Inflammatory macrophage treated with lipopolysaccharide for 4 hours (primary cell): Measurements from ENCODE around the gene MED17.
"Not testable (repeated sequence)": the region's sequence is repeated elsewhere in the genome, so short reads cannot be mapped to it uniquely, and the experiment has no call there.

Experiments
- DNase-seq: peaks from one replicate; pipeline ENCODE4 v3.0.0-alpha.2; 2020

MED17 gene

DNA sequence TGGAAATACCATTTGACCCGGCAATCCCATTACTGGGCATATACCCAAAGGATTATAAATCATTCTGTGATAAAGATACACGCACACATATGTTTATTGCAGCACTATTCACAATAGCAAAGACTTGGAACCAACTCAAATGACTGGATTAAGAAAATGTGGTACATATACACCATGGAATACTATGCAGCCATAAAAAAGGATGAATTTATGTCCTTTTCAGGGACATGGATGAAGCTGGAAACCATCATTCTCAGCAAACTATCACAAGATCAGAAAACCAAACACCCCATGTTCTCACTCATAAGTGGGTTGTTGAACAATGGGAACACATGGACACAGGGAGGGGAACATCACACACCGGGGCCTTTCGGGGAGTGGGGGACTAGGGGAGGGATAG, 25.0 kb upstream of the MED17 start:
- DNase-seq, result not testable (repeated sequence)

DNA sequence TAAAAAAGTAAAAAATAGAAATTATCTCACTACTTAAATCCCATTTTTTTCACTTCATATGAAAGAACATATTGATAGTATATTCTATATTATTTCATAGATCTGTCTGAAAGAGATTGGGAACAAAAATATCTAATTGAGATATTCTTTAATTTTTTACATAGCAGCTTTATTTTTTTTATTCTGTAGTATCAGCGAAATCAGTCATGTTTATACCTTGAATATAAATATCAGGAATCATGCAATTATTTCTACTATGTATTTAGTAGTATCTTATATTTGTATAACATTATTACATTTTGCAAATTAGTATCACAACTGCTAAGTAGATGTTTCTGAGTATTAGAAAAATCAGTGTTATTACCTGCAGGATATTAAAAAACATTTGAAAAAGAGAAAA, 22.2 kb upstream of the MED17 start:
- no peak for DNase-seq

DNA sequence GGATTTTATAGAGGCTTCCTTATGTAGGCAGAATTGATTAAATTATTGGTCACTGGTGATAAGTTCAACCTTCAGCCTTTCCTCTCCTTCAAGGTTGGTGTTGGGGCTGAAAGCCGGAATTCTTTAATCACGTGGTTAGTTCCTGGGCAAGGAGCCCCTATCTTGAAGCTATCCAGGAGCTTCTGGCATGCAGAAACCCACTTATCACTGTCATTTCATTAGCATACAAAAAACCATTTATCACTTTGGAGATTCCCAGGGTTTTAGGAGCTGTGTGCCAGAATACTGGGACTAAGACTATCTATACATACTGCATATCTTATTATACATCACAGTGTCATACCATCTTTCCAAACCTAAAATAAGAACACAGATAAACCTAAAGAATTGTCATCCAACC, 18.5 kb upstream of the MED17 start:
- no peak for DNase-seq

DNA sequence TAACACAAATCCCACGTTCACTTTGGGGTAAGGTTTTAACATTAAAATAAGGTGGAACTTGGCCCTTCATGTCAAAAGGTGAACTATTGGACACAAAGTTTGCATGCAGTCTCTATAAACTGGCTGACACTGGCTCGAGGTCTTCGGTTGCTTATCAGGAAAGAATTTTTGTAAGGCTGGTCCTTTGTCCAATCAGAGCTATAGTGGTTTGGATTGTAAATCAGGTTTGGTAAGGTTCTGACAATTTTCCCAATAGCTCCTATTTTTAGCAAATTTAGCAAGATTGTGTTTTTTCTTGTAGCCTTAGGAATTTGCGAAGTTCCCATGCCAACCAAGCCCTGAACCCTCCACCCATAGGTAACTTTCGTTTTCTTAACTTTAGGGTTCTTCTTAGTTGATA, 17.6 kb upstream of the MED17 start:
- DNase-seq, result no peak

DNA sequence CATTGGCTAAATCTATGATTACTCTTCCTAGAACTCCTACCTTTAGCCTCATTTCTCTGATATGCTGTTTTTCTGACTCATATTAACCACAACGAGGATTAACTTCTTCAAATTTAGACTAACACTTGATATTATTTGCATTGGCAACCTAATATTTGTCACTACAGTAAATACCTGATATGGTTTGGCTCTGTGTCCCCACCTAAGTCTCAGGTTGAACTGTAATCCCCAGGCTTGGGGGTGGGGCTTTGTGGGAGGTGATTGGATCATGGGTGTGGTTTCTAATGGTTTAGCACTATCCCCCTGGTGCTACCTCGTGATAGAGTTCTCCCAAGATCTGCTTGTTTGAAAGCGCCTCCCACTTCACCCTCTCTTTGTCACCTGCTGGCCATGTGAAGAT, 17.1 kb upstream of the MED17 start:
- DNase-seq, result no peak

DNA sequence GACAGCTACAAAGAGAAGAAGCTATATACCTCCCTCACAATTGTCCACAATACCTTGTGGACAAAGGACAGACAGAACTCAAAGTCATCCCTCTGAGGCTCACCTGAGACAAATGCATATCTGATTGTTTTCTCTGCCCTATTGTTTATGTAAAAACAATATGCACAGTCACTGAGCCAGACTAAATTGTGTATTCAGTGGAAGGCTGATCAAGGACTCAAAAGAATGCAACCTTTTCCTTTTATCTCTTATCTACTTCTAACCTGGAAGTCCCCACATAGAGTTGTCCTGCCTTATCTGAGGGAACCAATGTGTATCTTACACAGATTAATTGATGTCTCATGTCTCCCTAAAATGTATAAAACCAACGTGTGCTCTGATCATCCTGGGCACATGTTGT, 13.9 kb upstream of the MED17 start:
- DNase-seq, result no peak

DNA sequence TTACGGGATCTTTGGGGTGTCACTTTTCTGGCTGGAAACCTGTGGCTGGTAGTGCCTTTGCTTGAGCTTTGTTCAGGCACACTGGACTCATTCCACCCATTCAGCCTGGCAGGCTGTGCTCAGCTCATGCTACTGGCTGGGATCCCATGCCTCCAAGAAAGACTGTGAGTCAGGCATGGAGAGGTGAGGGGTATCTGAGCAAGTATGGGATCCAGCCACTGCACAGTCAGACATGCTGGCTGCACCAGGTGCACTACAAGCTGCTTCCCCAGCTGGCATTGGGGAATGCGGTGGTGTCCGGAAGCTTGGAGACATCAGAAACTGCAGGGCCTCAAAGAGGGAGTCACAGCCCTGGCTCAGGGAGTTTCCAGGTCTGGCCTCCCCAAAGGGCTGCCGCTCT, 12.0 kb upstream of the MED17 start:
- no peak for DNase-seq

DNA sequence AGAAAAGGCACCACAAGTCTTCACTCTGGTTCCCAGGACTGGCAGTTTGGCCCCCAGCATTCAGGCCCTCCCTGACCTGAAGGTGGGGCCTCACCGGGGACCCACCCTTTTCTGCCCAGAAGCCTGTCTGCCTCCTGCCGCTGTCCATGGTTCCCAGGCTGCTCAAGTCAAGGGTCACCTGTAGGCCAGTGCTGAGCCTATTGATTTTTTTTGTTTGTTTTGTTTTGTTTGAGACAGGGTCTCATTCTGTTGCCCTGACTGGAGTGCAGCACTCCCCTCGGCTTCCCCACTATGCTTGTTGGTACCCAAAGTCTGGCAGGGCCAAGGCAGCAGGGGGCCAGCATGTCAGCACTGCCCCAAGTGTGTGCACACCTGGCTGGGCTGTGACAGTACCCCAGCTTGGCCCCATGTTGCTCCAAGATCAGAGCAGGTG, 11.0 kb upstream of the MED17 start:
- no peak for DNase-seq

DNA sequence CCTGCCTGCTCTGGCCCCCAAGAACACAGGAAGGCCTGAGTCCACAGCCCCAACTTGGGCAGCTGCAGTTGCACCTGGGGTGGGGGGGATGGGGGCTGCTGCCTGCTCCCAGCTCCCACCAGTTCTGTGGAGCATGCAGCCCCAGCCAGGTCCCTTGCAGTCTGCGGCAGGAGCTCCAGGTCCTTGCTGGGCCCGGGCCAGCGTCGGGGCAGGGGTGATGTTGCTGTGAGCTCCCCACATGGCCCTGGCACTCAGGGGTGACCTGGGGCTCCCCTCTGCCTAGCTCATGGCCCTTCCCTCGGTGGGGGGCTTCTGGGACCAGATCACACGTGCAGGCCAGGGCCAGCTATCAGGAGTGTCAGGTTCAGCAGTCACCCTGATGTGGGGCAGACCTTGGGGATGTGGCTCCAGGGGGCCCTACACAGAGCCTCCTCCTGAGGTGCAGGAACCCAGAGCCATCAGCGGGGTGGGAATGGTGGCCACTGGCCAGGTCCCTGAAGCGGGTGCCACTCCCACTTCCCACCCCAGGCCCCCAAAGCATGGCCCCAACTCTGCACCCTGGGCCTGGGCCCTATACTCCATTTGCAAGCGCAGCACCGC, 10.4 kb upstream of the MED17 start:
- no peak for DNase-seq

DNA sequence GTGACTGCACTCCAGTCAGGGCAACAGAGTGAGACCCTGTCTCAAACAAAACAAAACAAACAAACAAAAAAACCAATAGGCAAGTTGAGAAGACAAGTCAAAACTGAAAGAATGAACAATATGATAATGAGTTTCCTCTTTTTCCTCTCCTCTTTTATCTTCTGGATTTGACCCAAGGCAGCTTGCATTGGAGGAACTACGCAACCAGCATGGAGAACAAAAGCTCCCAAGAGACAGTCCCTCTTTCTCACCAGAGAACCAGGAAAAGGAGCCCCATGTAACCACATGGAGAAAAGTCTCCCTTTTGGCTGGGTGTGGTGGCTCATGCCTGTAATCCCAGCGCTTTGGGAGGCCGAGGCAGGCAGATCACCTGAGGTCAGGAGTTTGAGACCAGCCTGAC, 9.5 kb upstream of the MED17 start:
- DNase-seq, result peak; percentile 68

DNA sequence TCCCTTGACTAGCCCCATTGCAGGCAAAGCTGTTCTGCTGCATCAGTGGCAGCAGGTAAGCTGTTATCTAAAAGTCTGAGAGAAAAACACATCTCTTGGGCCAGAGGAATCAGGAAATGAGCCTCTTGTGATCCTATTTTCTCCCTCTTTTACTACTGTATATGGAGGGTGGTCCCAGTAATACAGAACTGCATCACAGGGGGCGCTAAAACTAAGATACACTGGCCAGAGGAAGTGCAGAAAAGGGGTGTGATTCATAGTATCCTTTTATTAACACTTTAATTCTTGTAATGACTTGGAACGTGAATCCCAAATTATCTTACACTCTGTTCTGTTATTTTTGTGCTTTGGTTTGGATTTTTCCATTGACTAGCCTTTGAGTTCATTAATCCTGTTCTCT, 8.8 kb upstream of the MED17 start:
- peak; percentile 28 for DNase-seq

DNA sequence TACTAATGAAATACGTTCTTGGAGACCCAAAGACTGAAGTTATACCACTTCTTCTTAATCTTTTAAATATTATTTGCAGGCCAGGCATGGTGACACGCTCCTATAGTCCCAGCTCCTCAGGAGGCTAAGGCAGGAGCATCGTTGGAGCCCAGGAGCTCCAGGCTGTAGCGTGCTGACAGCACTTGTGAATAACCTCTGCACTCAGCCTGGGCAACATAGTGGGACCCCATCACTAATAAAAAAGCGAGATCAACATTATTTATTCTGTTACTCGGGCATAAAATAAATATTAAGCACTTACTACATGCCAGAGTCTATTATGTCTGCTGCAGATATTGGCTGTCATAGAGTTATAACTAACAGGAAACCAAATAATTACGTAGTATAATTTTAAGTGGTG, 720 bp upstream of the MED17 start:
- no peak for DNase-seq

DNA sequence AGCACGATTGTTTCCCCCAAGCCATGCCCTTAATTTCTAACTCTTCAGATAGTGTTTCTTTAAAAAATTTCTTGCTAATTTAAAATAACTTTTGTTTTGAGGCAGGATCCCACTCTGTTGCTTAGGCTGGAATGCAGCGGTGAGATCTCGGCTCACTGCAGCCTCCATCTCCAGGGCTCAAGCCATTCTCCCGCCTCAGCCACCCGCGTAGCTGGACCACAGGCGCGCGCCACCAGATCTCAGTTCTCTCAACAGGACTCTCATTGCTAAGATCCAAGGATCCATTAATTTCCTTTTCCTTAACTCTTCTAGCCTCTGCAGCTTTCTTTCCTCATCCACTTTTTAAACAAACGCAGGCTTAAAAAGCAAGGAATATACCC, 327 bp upstream of the MED17 start:
- DNase-seq, result no peak

DNA sequence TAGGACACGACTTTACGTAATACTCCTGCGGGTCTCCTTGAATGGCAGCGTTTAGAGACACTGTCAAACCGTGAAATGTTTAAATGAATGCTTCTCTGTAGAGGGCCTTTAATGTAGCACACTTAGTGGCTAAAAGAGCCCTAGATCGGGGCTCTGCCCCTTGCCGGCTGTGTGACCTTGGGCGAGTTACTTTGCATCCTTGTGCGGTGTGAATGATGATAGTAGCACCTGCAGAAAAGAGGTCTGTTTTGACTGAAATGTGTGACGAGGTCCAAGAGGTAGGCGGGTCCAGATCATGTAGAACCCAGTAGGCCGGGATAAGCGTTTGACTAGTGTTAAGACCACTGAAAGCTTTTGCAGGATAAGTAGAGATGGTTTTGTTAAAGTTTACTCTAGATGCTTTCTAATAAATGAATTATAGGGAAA, 866 bp downstream of the MED17 start:
- no peak for DNase-seq

DNA sequence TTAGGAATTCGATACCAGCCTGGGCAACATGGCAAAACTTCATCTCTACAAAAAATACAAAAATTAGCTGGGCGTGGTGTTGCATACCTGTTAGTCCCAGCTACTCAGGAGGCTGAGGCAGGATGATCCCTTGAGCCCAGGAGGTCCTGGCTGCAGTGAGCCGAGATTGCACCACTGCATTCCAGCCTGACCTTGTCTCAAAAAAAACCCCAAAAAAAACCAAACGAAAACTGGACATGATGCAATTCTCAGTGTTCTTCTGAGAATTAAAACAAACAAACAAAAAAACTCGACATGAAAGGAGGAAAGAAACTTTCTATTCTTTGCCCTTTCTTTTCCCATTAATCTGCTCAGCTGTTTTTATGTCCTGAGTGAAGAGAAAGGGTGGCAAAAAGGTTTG, 7.4 kb downstream of the MED17 start:
- DNase-seq, result no peak

DNA sequence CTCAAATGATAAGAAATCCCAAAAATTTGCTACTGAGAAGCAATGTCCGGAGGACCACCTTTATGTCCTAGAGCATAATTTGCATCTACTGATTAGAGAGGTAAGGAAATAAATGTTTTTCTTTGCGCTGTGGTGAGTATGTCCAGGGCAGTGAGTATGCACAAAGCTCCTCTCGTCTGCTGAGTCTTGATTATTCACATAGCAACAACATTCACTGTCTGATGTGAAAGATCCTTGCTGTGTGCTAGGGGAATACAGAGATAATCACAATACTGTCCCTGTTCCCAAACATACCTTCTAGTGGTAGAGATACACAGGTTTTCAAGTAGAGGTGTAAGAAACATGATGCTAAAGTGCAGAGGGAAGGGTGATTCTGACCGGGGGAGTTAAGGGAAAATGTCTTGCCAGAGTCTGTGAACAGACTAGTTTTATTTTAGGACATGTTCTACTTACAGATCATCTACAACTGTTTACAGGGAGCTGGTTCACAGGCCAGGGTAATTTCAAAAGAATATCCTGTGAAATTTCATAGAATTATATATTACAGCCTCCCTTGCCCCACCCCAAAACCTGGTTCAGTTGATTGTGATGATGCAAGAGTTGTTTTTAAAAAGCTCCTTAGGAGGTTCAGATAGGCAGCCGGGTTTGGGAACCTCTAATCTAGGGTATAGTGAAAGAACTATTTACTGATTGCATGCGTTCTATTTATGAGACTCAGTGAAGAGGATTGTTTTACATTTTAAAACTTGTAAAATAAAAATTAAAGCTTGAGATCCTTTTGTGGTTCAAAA, 12.6 kb downstream of the MED17 start:
- DNase-seq, result no peak

DNA sequence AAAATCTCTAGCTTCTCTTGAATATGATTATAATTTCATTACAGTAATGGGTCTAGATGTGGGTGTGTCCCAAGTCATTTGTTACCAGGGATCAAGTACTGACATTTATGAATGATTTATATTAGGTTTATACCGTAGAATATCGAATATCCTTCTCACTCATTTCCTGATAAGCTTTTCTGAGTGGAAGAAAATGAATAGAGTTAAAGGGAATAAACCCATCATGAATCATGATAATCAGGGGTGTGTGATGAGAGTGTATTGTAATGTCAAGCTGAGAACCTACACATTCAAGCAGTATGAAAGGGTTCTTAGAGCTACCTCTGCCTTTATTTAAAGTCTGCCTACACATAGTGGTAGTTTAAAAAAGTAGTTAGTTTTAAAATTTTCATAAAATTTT, 17.3 kb downstream of the MED17 start:
- DNase-seq, result no peak

DNA sequence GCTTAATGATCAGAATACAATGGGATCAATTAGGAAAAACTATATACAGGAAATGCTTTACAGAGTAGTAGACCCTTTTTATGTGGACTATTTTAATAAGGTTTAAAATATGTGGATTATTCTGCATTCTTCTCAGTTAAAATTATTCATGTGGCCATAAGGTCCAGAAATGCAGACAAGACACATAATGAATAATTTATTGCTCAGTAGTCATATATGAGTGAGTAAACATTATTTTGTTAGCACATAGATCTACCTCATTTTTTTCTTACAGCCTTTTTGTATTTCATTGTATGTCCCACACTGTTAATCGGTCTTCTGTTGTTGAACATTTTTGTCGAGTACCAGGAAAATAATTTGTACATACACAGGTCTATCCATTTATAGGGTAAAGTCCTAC, 20.8 kb downstream of the MED17 start:
- no peak for DNase-seq

DNA sequence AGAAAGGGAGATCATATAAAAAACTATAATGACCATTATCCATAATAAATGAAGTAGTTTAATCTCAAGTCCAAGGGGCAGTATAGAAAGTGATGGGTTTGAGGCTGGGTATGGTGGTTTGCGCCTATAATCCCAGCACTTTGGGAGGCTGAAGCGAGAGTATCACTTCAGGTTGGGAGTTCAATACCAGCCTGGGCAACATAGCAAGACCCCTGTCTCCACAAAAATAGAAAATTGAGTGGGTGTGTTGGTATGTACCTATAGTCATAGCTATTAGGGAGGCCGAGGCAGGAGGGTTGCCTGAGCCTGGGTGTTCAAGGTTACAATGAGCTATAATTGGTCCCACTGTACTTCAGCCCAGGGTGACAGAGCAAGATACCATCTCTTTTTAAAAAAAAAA, 23.9 kb downstream of the MED17 start:
- no peak for DNase-seq

DNA sequence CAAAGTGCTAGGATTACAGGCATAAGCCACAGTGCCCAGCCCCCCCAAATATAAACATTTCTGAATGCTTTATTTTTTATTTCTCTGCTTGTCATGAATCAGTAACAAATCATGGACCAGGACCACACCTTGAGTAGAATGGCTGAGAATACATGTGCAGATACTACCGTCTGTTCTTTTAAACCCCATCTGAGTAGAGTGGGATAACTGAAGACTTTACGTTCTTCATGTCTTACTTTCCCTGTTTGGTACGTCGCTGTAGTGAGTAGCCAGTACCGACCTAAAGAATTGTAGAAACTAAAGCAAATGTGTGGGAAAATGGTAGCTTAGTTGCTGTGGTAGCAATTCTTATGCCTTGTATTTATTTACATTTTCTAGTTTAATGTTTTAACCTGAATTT, 29.9 kb downstream of the MED17 start:
- no peak for DNase-seq

DNA sequence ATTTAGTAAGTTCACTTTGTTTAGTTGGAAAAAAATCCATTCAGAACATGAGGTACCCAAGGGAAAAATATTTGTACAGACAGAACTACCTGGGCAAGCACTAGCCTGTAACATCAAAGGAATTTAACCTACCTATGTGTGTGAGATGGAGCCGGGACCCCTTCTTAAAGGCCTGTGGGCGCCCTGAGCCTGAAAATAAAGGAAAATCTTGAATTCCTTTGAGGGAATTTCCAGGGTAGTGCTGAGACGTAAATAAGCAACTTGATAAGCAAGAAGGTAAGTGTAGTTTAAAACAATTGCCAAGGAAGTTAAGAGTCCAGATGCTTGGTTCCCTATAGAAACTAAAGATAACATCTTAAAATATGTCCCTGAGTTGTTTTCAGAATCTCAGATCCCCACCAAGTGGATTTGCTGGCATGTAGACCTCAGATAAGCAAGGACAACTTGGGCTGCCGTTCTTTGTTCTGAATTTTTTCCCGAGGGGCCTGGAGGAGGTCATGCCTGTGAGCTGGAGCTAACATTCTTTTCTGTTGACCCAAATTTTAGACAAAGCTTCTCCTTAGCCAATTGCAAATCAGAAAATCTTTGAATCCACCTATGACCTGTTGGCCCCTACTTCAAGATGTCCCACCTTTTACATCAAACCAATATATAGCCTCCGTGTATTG, 31.0 kb downstream of the MED17 start:
- DNase-seq, result no peak

DNA sequence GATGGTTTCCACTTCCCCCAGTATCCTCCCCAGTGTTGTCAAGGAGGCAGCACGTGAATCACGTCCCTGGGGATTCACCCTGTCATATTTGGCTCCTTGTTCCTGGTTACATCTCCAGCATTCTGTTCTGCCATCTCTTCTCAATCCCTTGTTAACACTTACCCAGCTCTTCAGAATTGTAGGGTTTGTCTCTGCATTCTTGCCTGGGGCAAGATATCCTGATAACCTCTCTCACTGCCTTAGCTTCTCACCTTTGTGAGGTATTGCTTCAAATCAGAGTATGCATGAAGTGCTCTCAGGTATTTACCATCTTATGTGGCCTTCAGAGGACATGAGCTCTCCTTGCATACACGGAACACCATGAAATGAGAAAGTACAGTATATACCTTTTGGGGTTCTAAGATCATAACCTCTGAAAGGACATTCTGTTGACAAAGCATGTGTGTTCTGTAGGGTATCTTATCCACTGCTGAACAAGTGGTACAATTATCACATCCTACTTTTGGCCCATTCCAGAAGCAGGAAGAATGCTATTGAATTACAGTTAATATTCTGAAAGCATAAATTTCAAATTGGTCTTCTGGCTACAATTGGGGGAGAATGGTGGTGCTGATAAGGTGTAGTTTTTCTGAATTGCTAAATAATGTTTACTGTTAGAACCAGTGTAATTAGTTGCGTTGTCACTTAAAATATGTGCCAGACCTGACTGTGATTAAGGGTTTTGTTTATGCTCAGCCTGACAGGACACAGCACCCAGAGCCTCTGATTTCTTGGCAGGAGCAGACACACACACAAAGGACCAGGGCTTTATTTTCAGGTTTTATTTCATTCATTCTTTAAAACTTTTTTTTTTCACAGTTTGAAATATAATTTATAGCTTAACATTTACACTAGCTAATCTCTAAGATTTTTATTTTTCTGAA, 33.6 kb downstream of the MED17 start:
- no peak for DNase-seq

DNA sequence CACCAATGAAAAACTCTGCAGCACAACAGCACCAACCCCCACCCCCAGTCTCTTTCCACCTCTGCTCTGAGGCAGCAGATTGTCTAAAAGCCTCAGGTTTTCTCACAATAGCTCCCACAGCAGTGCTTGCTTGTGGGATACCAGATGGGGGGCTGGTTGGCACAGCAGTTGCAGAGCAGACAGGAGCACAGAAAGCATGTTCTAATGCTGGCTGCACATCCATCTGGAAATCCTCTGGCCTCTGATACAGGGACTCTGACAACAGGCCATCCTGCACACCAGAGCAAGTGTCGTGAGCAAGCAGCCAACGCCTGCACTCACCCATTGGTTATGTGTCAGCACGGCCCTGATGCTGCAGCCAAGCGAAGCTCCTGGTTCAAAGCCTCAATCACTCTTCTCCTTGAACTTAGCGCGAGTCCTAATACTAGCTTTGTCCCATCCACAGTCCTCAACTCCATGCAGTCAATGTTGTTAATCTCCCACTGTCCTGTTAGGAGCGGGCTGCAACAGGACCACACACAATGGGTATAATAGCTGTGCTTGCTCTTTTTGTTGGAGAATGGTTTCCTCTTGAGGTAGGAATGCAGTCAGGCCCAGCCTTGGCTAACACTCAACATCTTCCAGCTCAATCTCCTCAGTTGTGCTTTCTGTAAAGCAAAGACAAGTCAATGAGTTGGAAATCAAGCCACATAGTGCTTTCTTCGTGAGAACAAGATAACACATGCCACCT, 36.0 kb downstream of the MED17 start:
- DNase-seq, result no peak
